ENCODE data around the gene PRDM5.
"Not testable (repeated sequence)": the region's sequence is repeated elsewhere in the genome, so short reads cannot be mapped to it uniquely, and the experiment has no call there.

PRDM5 gene

GRCh38 chr4:120648336-120648735 is 274.2 kb downstream of the PRDM5 start:
- H3K27ac Mint-ChIP-seq, H3K4me1 Mint-ChIP-seq, H3K27me3 Mint-ChIP-seq, DNase-seq, H3K4me3 Mint-ChIP-seq, H3K9me3 Mint-ChIP-seq, H3K36me3 Mint-ChIP-seq, CTCF ChIA-PET: not testable (repeated sequence)

Measured in activated naive CD4-positive, alpha-beta T cell treated with anti-CD3 and anti-CD28 coated beads, Interleukin-2, amount 10 ng/mL, durations not matched to agents 7 days and 5 days (primary cell).